ENCODE measurements around the gene TRIM33.

Gene TRIM33

GRCh38 chr1:114540272-114540671 lies 29.3 kb upstream of the TRIM33 start:
- no peak for DNase-seq (ENCODE audit: extremely low spot score)
- no peak for TF ChIP-seq CTCF (IDR thresholded peaks at IDR 0.05; ENCODE audit: control extremely low read depth, extremely low read depth, low read depth, missing control alignments)
- ChIA-PET CTCF (no interaction called here), POLR2A (no interaction called here)

GRCh38 chr1:114536043-114536442 lies 25.0 kb upstream of the TRIM33 start:
- ChIA-PET POLR2A (no interaction called here), CTCF (interaction anchor here (0.9 kb wide), 1 partner anchor 17 kb away, joined by 3 read pairs; no protein-coding TSS in a partner anchor)
- TF ChIP-seq CTCF (IDR thresholded peaks at IDR 0.05; ENCODE audit: control extremely low read depth, extremely low read depth, low read depth, missing control alignments): no peak
- no peak for DNase-seq (ENCODE audit: extremely low spot score)

GRCh38 chr1:114535401-114535800 lies 24.4 kb upstream of the TRIM33 start:
- ChIA-PET POLR2A (no interaction called here), CTCF (interaction anchor here (0.9 kb wide), 3 partner anchors 15 to 111 kb away, joined by 3 read pairs; no protein-coding TSS in a partner anchor)
- no peak for DNase-seq (ENCODE audit: extremely low spot score)

GRCh38 chr1:114531094-114531493 lies 20.1 kb upstream of the TRIM33 start:
- TF ChIP-seq CTCF (IDR thresholded peaks at IDR 0.05; ENCODE audit: control extremely low read depth, extremely low read depth, low read depth, missing control alignments): no peak
- POLR2A ChIA-PET: no interaction called here
- CTCF ChIA-PET: no interaction called here
- no peak for DNase-seq (ENCODE audit: extremely low spot score)

More at GRCh38 chr1:114535401-114535800, 24.4 kb upstream of the TRIM33 start:
- TF ChIP-seq CTCF (IDR thresholded peaks at IDR 0.05; ENCODE audit: control extremely low read depth, extremely low read depth, low read depth, missing control alignments): no peak

- ChIA-PET CTCF (interaction anchor here (0.9 to 1.1 kb wide), 2 partner anchors 15 to 176 kb away, joined by 3 read pairs; no protein-coding TSS in a partner anchor), POLR2A (no interaction called here)
- DNase-seq (ENCODE audit: extremely low spot score): no peak
- TF ChIP-seq CTCF (IDR thresholded peaks at IDR 0.05; ENCODE audit: control extremely low read depth, extremely low read depth, low read depth, missing control alignments): no peak
Observed at GRCh38 chr1:114530224-114530623, 19.2 kb upstream of the TRIM33 start.

GRCh38 chr1:114524944-114525343 lies 13.9 kb upstream of the TRIM33 start:
- CTCF ChIA-PET: interaction anchor here (1.4 to 1.5 kb wide), 2 partner anchors 9 to 20 kb away, joined by 3 read pairs; no protein-coding TSS in a partner anchor
- POLR2A ChIA-PET: no interaction called here

More at GRCh38 chr1:114524944-114525343, 13.9 kb upstream of the TRIM33 start:
- TF ChIP-seq CTCF (IDR thresholded peaks at IDR 0.05; ENCODE audit: control extremely low read depth, extremely low read depth, low read depth, missing control alignments): no peak
- DNase-seq (ENCODE audit: extremely low spot score): no peak
